Measurements from ENCODE around the gene MARCHF6. TPM values are rescaled to one million over a fixed set of nuclear protein-coding genes. Genes with fewer than 3 reads are reported as not detected.

MARCHF6 gene
- total and polyA plus RNA-seq, 9 of the 15 experiments (the other 6 are each of a cell fraction or from before 2014, with no cell fraction given), result 74.1 to 456 (median 116) TPM

GRCh38 chr5:10304932-10305331, 48.6 kb upstream of the MARCHF6 start (continued):
- TF ChIP-seq ZBTB49 (CRISPR knock-in tag; IDR thresholded peaks at IDR 0.05; ENCODE audit: borderline replicate concordance), result no peak
- TF ChIP-seq E2F6 (IDR thresholded peaks at IDR 0.05; ENCODE audit: borderline replicate concordance in 1 of 2, extremely low read depth in 1 of 2, insufficient read depth in 1 of 2, insufficient read length in 1 of 2, low read depth in 1 of 2, low read length in 1 of 2, poor library complexity in 1 of 2, severe bottlenecking in 1 of 2), result no peak
- TF ChIP-seq STAT5A (IDR thresholded peaks at IDR 0.05; ENCODE audit: borderline replicate concordance, low read length), result no peak
- 0 out of 2 replicates have a peak, but pooled peaks have one; percentile 17 for TF ChIP-seq MTA1 (IDR thresholded peaks at IDR 0.05; ENCODE audit: borderline replicate concordance)
- TF ChIP-seq SNAPC5 (CRISPR knock-in tag; IDR thresholded peaks at IDR 0.05), result no peak
- TF ChIP-seq ZC3H11A (IDR thresholded peaks at IDR 0.05; ENCODE audit: low read depth, low read length), result no peak
- TF ChIP-seq NR3C1 (CRISPR knock-in tag; IDR thresholded peaks at IDR 0.05), result no peak
- no peak for TF ChIP-seq PTBP1 (IDR thresholded peaks at IDR 0.05; ENCODE audit: low read depth, low read length)
- TF ChIP-seq KDM5B (IDR thresholded peaks at IDR 0.05; ENCODE audit: insufficient replicate concordance, low read depth, low read length), result no peak
- TF ChIP-seq PHB2 (IDR thresholded peaks at IDR 0.05; ENCODE audit: low read depth), result no peak
- TF ChIP-seq BACH1 (tag; IDR thresholded peaks at IDR 0.05), result no peak
- TF ChIP-seq ZNF586 (CRISPR knock-in tag; conservative IDR thresholded peaks at IDR 0.05), result no peak
- TF ChIP-seq ZNF445 (CRISPR knock-in tag; IDR thresholded peaks at IDR 0.05; ENCODE audit: low read depth), result no peak
- no peak for TF ChIP-seq ZNF740 (CRISPR knock-in tag; IDR thresholded peaks at IDR 0.05)
- TF ChIP-seq ZNF740 (tag; IDR thresholded peaks at IDR 0.05), result no peak
- peak in 1 of 2 experiments; percentile 46; a peak in 1 of 4 replicates for TF ChIP-seq TRIM24 (IDR thresholded peaks at IDR 0.05)
- TF ChIP-seq HIVEP1 (CRISPR knock-in tag; IDR thresholded peaks at IDR 0.05), result no peak
- TF ChIP-seq ZNF239 (CRISPR knock-in tag; IDR thresholded peaks at IDR 0.05), result no peak
- TF ChIP-seq ZZZ3 (IDR thresholded peaks at IDR 0.05), result no peak
- TF ChIP-seq ZNF124 (CRISPR knock-in tag; IDR thresholded peaks at IDR 0.05), result no peak
